H1 (cell line): ENCODE measurements around the gene TCIRG1. TPM values are rescaled to one million over a fixed set of nuclear protein-coding genes. Genes with fewer than 3 reads are reported as not detected.

Experiments
- CTCF ChIA-PET: fragments of 300-600 bp; sonication (Branson Sonifier 250); formaldehyde crosslinking; loops from one replicate; lab custom pipeline; 2021; ENCODE audit not compliant: partially characterized antibody; lab: Charles Lee
- POLR2A ChIA-PET: fragments of 300-600 bp; sonication (Branson Sonifier 250); formaldehyde crosslinking; loops from one replicate; lab custom pipeline; 2021; ENCODE audit warnings: inconsistent platforms; ENCODE audit not compliant: partially characterized antibody; lab: Charles Lee
- DNase-seq, 2 experiments: peaks; one replicate each; pipeline versions ENCODE4 v3.0.0 to v3.0.0-alpha.2; 2010 to 2022; ENCODE audit warnings: low spot score in 2 of 2, low read depth in 1 of 2, mixed read lengths in 1 of 2
- FAIRE-seq: peaks from 2 replicates; lab custom pipeline; 2011; peaks lifted over from hg19 to GRCh38; lab: Jason Lieb, UNC
- H2AFZ ChIP-seq: 2 replicates; pipeline ENCODE4 v1.8.1; 2012; ENCODE audit warnings: low read length, inconsistent platforms
- H2AK5ac ChIP-seq: 2 replicates; pipeline ENCODE4 v1.6.1; 2013; ENCODE audit warnings: low read depth, low read length
- H2BK120ac ChIP-seq: replicated peaks from 2 replicates; pipeline ENCODE3; 2013; ENCODE audit warnings: low read depth, low read length, inconsistent platforms
- H2BK12ac ChIP-seq: 2 replicates; pipeline ENCODE4 v1.6.1; 2013; ENCODE audit warnings: low read depth, low read length
- H2BK15ac ChIP-seq: 2 replicates; pipeline ENCODE4 v1.6.1; 2013; ENCODE audit warnings: low read length
- H2BK20ac ChIP-seq: 2 replicates; pipeline ENCODE4 v1.6.1; 2013; ENCODE audit warnings: low read length
- H2BK5ac ChIP-seq: 2 replicates; pipeline ENCODE4 v1.6.1; 2013; ENCODE audit warnings: low read depth, low read length
- H3K14ac ChIP-seq: 2 replicates; pipeline ENCODE4 v1.6.1; 2013; ENCODE audit warnings: inconsistent platforms; ENCODE audit not compliant: insufficient read length
- H3K18ac ChIP-seq: 2 replicates; pipeline ENCODE4 v1.6.1; 2013; ENCODE audit warnings: low read length; ENCODE audit errors: extremely low read depth
- H3K23ac ChIP-seq: 2 replicates; pipeline ENCODE4 v1.6.1; 2013; ENCODE audit warnings: inconsistent platforms; ENCODE audit not compliant: insufficient read length
- H3K23me2 ChIP-seq: 2 replicates; pipeline ENCODE4 v1.6.1; 2013; ENCODE audit warnings: low read depth, low read length
- H3K27ac ChIP-seq: 2 replicates; pipeline ENCODE4 v1.6.1; 2011; ENCODE audit warnings: low read depth, low read length, inconsistent platforms
- H3K27me3 ChIP-seq, 4 experiments: replicated peaks in 1 of 4; 1 replicate in 1 of 4; 2 replicates in 3 of 4; pipeline versions ENCODE4 v1.6.1 to v1.8.1; 2011 to 2013; ENCODE audit warnings: low read length in 3 of 4, mild to moderate bottlenecking in 3 of 4, inconsistent platforms in 2 of 4, mixed read lengths in 2 of 4, moderate library complexity in 1 of 4; ENCODE audit not compliant: control insufficient read depth in 3 of 4, insufficient read depth in 3 of 4; ENCODE audit errors: extremely low read depth in 1 of 4
- H3K36me3 ChIP-seq, 4 experiments: 2 replicates each; pipeline versions ENCODE4 v1.6.1 to v1.8.1; 2011 to 2013; ENCODE audit warnings: mild to moderate bottlenecking in 4 of 4, low read length in 3 of 4, moderate library complexity in 2 of 4, control low read depth in 1 of 4, inconsistent platforms in 1 of 4; ENCODE audit not compliant: insufficient read depth in 4 of 4, control insufficient read depth in 2 of 4
- H3K4ac ChIP-seq: replicated peaks from 2 replicates; pipeline ENCODE3; 2013; ENCODE audit warnings: low read length, low read depth, mixed read lengths, inconsistent platforms; ENCODE audit not compliant: insufficient read length
- H3K4me1 ChIP-seq, 4 experiments: replicated peaks in 1 of 4; 1 replicate in 1 of 4; 2 replicates in 3 of 4; pipeline versions ENCODE4 v1.6.1 to v1.8.1; 2011 to 2013; ENCODE audit warnings: low read length in 3 of 4, inconsistent platforms in 2 of 4, mixed read lengths in 1 of 4; ENCODE audit not compliant: insufficient read depth in 4 of 4, control insufficient read depth in 3 of 4
- H3K4me2 ChIP-seq, 2 experiments: 2 replicates each; pipeline versions ENCODE4 v1.6.1 to v1.8.1; 2011 to 2013; ENCODE audit warnings: low read depth in 2 of 2, low read length in 2 of 2, control low read depth in 1 of 2, inconsistent platforms in 1 of 2, mild to moderate bottlenecking in 1 of 2; ENCODE audit not compliant: insufficient read depth in 1 of 2
- H3K4me3 ChIP-seq, 4 experiments: fragments of 200-600, 300-600 bp in 1 of 4; sonication (generic), shearing (Covaris generic), sonication (Bioruptor Twin) in 1 of 4; 2 replicates each; pipeline versions ENCODE4 v1.5.1 to v1.8.1; 2011 to 2016; ENCODE audit warnings: low read length in 4 of 4, low read depth in 3 of 4, control low read depth in 2 of 4, inconsistent platforms in 2 of 4, mild to moderate bottlenecking in 2 of 4, mixed read lengths in 1 of 4, moderate library complexity in 1 of 4; ENCODE audit not compliant: insufficient read depth in 2 of 4; ENCODE audit errors: extremely low read depth in 1 of 4
- H3K56ac ChIP-seq: replicated peaks from 2 replicates; pipeline ENCODE3; 2013; ENCODE audit warnings: low read depth, mild to moderate bottlenecking, mixed read lengths, low read length, inconsistent platforms; ENCODE audit not compliant: insufficient read length
- H3K79me1 ChIP-seq: 2 replicates; pipeline ENCODE4 v1.6.1; 2013; ENCODE audit warnings: low read depth, low read length, control low read depth
- H3K79me2 ChIP-seq, 2 experiments: 2 replicates each; pipeline versions ENCODE4 v1.6.1 to v1.8.1; 2012 to 2013; ENCODE audit warnings: low read length in 2 of 2, mild to moderate bottlenecking in 2 of 2, inconsistent platforms in 1 of 2; ENCODE audit not compliant: insufficient read depth in 2 of 2, control insufficient read depth in 1 of 2
- H3K9ac ChIP-seq, 4 experiments: replicated peaks in 1 of 4; 1 replicate in 1 of 4; 2 replicates in 3 of 4; pipeline versions ENCODE4 v1.6.1 to v1.8.1; 2011 to 2013; ENCODE audit warnings: low read depth in 3 of 4, low read length in 3 of 4, control low read depth in 2 of 4, mild to moderate bottlenecking in 2 of 4, moderate library complexity in 2 of 4, inconsistent platforms in 1 of 4; ENCODE audit errors: extremely low read depth in 1 of 4
- H3K9me3 ChIP-seq, 2 experiments: 2 replicates each; pipeline versions ENCODE4 v1.6.1 to v1.8.1; 2012 to 2013; ENCODE audit warnings: mild to moderate bottlenecking in 2 of 2, moderate library complexity in 2 of 2, control low read depth in 1 of 2, inconsistent platforms in 1 of 2, low read depth in 1 of 2, low read length in 1 of 2, mixed read lengths in 1 of 2; ENCODE audit not compliant: insufficient read depth in 2 of 2
- H4K20me1 ChIP-seq, 2 experiments: replicated peaks in 1 of 2; 2 replicates each; pipeline versions ENCODE3 to v1.8.1; 2011 to 2013; ENCODE audit warnings: inconsistent platforms in 2 of 2, low read length in 2 of 2, mild to moderate bottlenecking in 1 of 2; ENCODE audit not compliant: insufficient read depth in 2 of 2, control insufficient read depth in 1 of 2
- H4K5ac ChIP-seq: 2 replicates; pipeline ENCODE4 v1.6.1; 2013; ENCODE audit warnings: low read length, low read depth, mixed read lengths, inconsistent platforms; ENCODE audit not compliant: insufficient read length
- H4K8ac ChIP-seq: 2 replicates; pipeline ENCODE4 v1.8.0; 2013; ENCODE audit warnings: mild to moderate bottlenecking, moderate library complexity, low read length, inconsistent platforms; ENCODE audit not compliant: insufficient read depth; ENCODE audit errors: extremely low read depth
- H4K91ac ChIP-seq: replicated peaks from 2 replicates; pipeline ENCODE3; 2013; ENCODE audit warnings: low read length, mixed read lengths, inconsistent platforms; ENCODE audit not compliant: insufficient read length
- RNF2 ChIP-seq: fragments of 200-900, 300-1000 bp; sonication (generic); IDR thresholded peaks from 2 replicates; pipeline ENCODE4 v1.7.1; 2016; ENCODE audit warnings: borderline replicate concordance, low read depth, mild to moderate bottlenecking, antibody characterized with exemption, low read length; ENCODE audit not compliant: poor library complexity, severe bottlenecking; ENCODE audit errors: missing control alignments
- TAF1 ChIP-seq: IDR thresholded peaks from 2 replicates; pipeline ENCODE4 v1.6.1; 2011; ENCODE audit warnings: mild to moderate bottlenecking, low read depth, low read length
- TEAD4 ChIP-seq: IDR thresholded peaks from 2 replicates; pipeline ENCODE4 v1.6.1; 2012; ENCODE audit warnings: low read depth, low read length, inconsistent platforms, mixed read lengths
- WGBS, 2 experiments: shearing (Covaris generic) in 1 of 2; methylation state at CpG; one replicate each; pipeline versions ENCODE4 v1.1.6 to v1.1.7; 2013 to 2015; ENCODE audit warnings: low lambda C conversion rate in 2 of 2, mixed read lengths in 2 of 2, inconsistent platforms in 1 of 2, low coverage in 1 of 2, missing lambda C conversion rate in 1 of 2; ENCODE audit not compliant: insufficient replicate concordance in 2 of 2, insufficient coverage in 1 of 2, insufficient read length in 1 of 2; ENCODE audit errors: extremely low coverage in 1 of 2, missing lambda C conversion rate in 1 of 2; 5-methylcytosine and 5-hydroxymethylcytosine counted together
- polyA plus RNA-seq, 7 experiments: library from polyadenylated mRNA; depleted of rRNA in 3 of 7; stranded (reverse) in 5 of 7; unstranded in 2 of 7; fragments of >200 nt in 5 of 7; fragments of 200-250 nt in 2 of 7; gene quantifications; 1 replicate in 5 of 7; 2 replicates in 1 of 7; 4 replicates in 1 of 7; pipeline versions ENCODE4 v1.2.1 to v1.2.3, GENCODE V29; 2011 to 2013; ENCODE audit warnings: missing spikeins in 2 of 7, mixed read lengths in 2 of 7
- total RNA-seq: library from RNA; stranded (reverse); fragmentation: NEBNext Ultra II Directional; extraction: Animal tissue kit (Norgen Biotek cat#: 25700); gene quantifications from 2 replicates; pipeline ENCODE4 v1.2.1, GENCODE V29; 2021
- TF ChIP-seq, protein P1 (sequence below): IDR thresholded peaks from 2 replicates; pipeline ENCODE4 v1.6.1; 2012; ENCODE audit warnings: inconsistent platforms
- TF ChIP-seq, protein P2 (sequence below): IDR thresholded peaks from 2 replicates; pipeline ENCODE4 v1.6.1; 2011; ENCODE audit warnings: low read depth, mild to moderate bottlenecking, low read length; ENCODE audit not compliant: insufficient read depth
- TF ChIP-seq, protein P3 (sequence below), 3 experiments: IDR thresholded peaks; 1 replicate in 2 of 3; 2 replicates in 1 of 3; pipeline versions ENCODE4 v1.5.1 to v1.6.1; 2011; ENCODE audit warnings: low read length in 3 of 3, mild to moderate bottlenecking in 3 of 3, inconsistent platforms in 2 of 3, low read depth in 1 of 3, moderate library complexity in 1 of 3; ENCODE audit not compliant: insufficient read depth in 1 of 3; ENCODE audit errors: control extremely low read depth in 1 of 3

Gene TCIRG1
- total and polyA plus RNA-seq, 2 of the 8 experiments (the other 6 are each of a cell fraction or from before 2014, with no cell fraction given), result 25.3 to 39.6 TPM

DNA sequence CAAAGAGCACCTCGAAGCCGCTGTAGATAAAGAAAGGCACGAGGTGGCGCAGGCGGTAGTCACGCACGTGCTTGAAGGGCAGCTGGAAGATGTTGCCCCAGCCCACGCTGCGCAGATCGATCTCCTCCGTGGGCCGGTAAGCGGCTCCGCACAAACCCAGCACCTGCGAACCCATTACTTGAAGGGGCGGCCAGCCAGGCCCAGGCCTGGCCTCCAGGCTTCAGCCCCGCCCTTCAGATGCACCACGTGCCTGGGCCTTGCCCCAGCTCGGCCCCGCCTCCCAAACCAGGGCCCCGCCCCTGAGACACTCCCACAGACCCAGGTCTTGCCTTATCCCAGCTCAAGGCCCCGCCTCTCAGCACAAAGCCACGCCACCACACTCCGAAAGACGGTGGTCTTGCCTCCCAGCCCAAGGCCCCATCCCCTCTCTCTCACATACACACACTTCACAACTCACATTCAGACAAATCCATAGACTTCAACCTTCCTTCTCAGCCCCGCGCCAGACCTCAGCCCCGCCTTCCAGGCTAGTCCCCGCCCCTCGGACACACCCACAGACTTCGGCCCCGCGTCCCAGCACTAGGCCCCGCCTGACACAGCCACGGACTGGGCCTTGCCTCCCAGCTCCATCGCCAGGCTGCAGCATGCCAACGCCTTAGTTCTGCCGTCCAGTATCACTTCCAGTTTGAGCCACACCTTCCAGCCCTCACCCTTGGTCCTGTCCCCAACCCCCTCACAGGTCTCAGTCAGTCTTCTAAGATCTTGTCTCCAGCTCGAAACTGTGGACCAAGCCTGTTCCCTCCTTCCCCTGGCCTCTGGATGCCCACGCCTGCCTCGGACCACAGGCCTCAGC is 42.0 kb upstream of the TCIRG1 start:
- CTCF ChIA-PET, result interaction anchor here (1.0 to 3.9 kb wide), 4 partner anchors 12 to 30 kb away, joined by 3 to 20 read pairs (median 4); partner anchors contain the start of gene ALDH3B1
- H3K4me2 ChIP-seq, result peak overlapping the region; percentile 76 to 85
- H3K9ac ChIP-seq, result no peak overlapping the region
- TF ChIP-seq, protein P1, sequence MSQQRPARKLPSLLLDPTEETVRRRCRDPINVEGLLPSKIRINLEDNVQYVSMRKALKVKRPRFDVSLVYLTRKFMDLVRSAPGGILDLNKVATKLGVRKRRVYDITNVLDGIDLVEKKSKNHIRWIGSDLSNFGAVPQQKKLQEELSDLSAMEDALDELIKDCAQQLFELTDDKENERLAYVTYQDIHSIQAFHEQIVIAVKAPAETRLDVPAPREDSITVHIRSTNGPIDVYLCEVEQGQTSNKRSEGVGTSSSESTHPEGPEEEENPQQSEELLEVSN, result peak; percentile 93
- TF ChIP-seq RNF2, result no peak
- no peak for TF ChIP-seq TEAD4
- TF ChIP-seq, protein P2, sequence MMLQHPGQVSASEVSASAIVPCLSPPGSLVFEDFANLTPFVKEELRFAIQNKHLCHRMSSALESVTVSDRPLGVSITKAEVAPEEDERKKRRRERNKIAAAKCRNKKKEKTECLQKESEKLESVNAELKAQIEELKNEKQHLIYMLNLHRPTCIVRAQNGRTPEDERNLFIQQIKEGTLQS, result peak; percentile 74
- TF ChIP-seq, protein P3, sequence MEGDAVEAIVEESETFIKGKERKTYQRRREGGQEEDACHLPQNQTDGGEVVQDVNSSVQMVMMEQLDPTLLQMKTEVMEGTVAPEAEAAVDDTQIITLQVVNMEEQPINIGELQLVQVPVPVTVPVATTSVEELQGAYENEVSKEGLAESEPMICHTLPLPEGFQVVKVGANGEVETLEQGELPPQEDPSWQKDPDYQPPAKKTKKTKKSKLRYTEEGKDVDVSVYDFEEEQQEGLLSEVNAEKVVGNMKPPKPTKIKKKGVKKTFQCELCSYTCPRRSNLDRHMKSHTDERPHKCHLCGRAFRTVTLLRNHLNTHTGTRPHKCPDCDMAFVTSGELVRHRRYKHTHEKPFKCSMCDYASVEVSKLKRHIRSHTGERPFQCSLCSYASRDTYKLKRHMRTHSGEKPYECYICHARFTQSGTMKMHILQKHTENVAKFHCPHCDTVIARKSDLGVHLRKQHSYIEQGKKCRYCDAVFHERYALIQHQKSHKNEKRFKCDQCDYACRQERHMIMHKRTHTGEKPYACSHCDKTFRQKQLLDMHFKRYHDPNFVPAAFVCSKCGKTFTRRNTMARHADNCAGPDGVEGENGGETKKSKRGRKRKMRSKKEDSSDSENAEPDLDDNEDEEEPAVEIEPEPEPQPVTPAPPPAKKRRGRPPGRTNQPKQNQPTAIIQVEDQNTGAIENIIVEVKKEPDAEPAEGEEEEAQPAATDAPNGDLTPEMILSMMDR (IDR thresholded peaks at IDR 0.05; ENCODE audit: control extremely low read depth in 1 of 3, insufficient read depth in 1 of 3, low read depth in 1 of 3, low read length in 3 of 3), result no peak
- TF ChIP-seq TAF1, result no peak

More for the DNA sequence above, 42.0 kb upstream of the TCIRG1 start:
- Histone ChIP-seq H3K23me2 (peaks cover 2% of the 10 kb centered on the region; the same call in 1 of the 2 replicates), H3K79me1 (no peaks in the 10 kb centered on the region), H3K9me3 (no peaks in the 10 kb centered on the region), H2BK20ac (no peak overlapping the region), H3K4ac (no peak overlapping the region), H3K4me1 (peaks cover 0 to 9% (median 8%) of the 10 kb centered on the region in 4 experiments; a peak in 5 of 7 replicates), H2BK5ac (peak overlapping the region; percentile 76; the same call in 1 of the 2 replicates), H3K56ac (no peak overlapping the region), H4K20me1 (no peaks in the 10 kb centered on the region), H3K14ac (no peak overlapping the region), H3K36me3 (no peaks in the 10 kb centered on the region), H3K18ac (peak overlapping the region; percentile 96; the same call in 1 of the 2 replicates), H2BK12ac (peak overlapping the region; percentile 78; the same call in 1 of the 2 replicates), H3K27ac (no peak overlapping the region), H2AK5ac (no peak overlapping the region), H4K91ac (no peak overlapping the region), H3K4me3 (peak overlapping the region; percentile 49 to 68 (median 60); a peak in 7 of 8 replicates), H2BK120ac (no peak overlapping the region), H4K5ac (no peak overlapping the region), H2BK15ac (peak overlapping the region; percentile 93; the same call in 1 of the 2 replicates), H3K27me3 (no peaks in the 10 kb centered on the region), H3K79me2 (no peaks in the 10 kb centered on the region), H3K23ac (no peak overlapping the region), H2AFZ (peak overlapping the region; percentile 90; the same call in 1 of the 2 replicates), H4K8ac (0 out of 2 replicates have a peak overlapping the region, but pooled peaks have one; percentile 7)
- WGBS, 2 experiments, result 27% methylated on average over 41 of the region's 41 CpGs; no CpG with 5 or more reads in 1 of the 2 experiments
- no peak for FAIRE-seq
- DNase-seq, result peak; percentile 85 to 99
- POLR2A ChIA-PET, result interaction anchor here (1.2 kb wide), 2 partner anchors 17 to 22 kb away, joined by 4 read pairs; no protein-coding TSS in a partner anchor
